Measurements from ENCODE around the gene DPPA2. TPM values are rescaled to one million over a fixed set of nuclear protein-coding genes. Genes with fewer than 3 reads are reported as not detected.

The DPPA2 gene
- total RNA-seq, 4 donors from 2014 or later, result not detected

GRCh38 chr3:109325657-109326056, 9.3 kb upstream of the DPPA2 start:
- intact Hi-C loops (cut with DNase I), result no loop called here
- Histone ChIP-seq H3K9me3 (no peaks in the 10 kb centered on the region), H3K4me1 (no peaks in the 10 kb centered on the region), H3K36me3 (no peaks in the 10 kb centered on the region), H3K27ac (no peak overlapping the region), H3K4me3 (replicated peaks in 1 of 3) (no peak overlapping the region), H3K27me3 (no peaks in the 10 kb centered on the region)
- 69 to 75% methylated on average over 3 of the region's 3 CpGs for WGBS, 2 donors
- TF ChIP-seq POLR2A (IDR thresholded peaks at IDR 0.05), result no peak
- no peak for TF ChIP-seq CTCF (IDR thresholded peaks at IDR 0.05)
- no peak for DNase-seq

- no peaks in the 10 kb centered on the region for H3K9me3 ChIP-seq
- WGBS, 2 donors, result 84 to 85% methylated on average over 4 to 5 of the region's 5 CpGs
- H3K27ac ChIP-seq, result no peak overlapping the region
- H3K4me1 ChIP-seq, result no peaks in the 10 kb centered on the region
- H3K36me3 ChIP-seq, result no peaks in the 10 kb centered on the region
- H3K27me3 ChIP-seq, result no peaks in the 10 kb centered on the region
- H3K4me3 ChIP-seq (replicated peaks in 1 of 3), result no peak overlapping the region
- TF ChIP-seq CTCF (IDR thresholded peaks at IDR 0.05) (no peak), POLR2A (IDR thresholded peaks at IDR 0.05) (no peak)
- no peak for DNase-seq
- intact Hi-C loops (cut with DNase I), result no loop called here
These were observed 8.8 kb upstream of the DPPA2 start for GRCh38 chr3:109325109-109325508.

GRCh38 chr3:109313061-109313460, 3.3 kb downstream of the DPPA2 start:
- Histone ChIP-seq H3K36me3 (no peaks in the 10 kb centered on the region), H3K4me3 (replicated peaks in 1 of 3) (no peak overlapping the region), H3K4me1 (no peaks in the 10 kb centered on the region), H3K27ac (no peak overlapping the region), H3K9me3 (no peaks in the 10 kb centered on the region), H3K27me3 (no peaks in the 10 kb centered on the region)
- WGBS, 2 donors, result 71% methylated on average over 1 of the region's 1 CpG
- intact Hi-C loops (cut with DNase I), result no loop called here
- no peak for DNase-seq
- no peak for TF ChIP-seq POLR2A (IDR thresholded peaks at IDR 0.05)

- no peaks in the 10 kb centered on the region for H3K27me3 ChIP-seq
- intact Hi-C loops (cut with DNase I), result no loop called here
- no peaks in the 10 kb centered on the region for H3K4me1 ChIP-seq
- 83 to 88% methylated on average over 2 of the region's 2 CpGs for WGBS, 2 donors
- no peak overlapping the region for H3K27ac ChIP-seq
- TF ChIP-seq CTCF (IDR thresholded peaks at IDR 0.05), result no peak
- no peak for DNase-seq
- H3K9me3 ChIP-seq, result no peaks in the 10 kb centered on the region
- H3K36me3 ChIP-seq, result no peaks in the 10 kb centered on the region
- H3K4me3 ChIP-seq (replicated peaks in 1 of 3), result no peak overlapping the region
These were observed 18.8 kb downstream of the DPPA2 start for GRCh38 chr3:109297496-109297895.

DNA sequence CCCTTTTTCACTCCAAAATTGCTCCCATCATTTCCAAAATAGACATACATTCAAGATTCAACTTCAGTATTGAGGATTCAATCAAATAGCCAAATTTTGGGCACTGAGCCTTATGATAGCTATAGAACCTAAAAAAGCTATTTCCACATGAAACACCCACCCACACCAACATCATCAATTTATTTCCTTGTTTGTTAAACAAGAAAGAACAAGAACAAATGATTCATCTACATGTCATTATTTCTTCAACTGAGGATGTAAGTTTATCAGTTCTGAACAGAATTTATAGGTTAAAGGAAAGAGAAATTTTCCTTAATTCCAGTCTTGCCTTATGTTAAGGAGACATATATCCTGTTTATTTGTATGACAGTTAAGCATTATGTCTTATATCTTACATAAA, 32.2 kb downstream of the DPPA2 start:
- H3K9me3 ChIP-seq, result no peaks in the 10 kb centered on the region
- no peaks in the 10 kb centered on the region for H3K4me1 ChIP-seq
- no peaks in the 10 kb centered on the region for H3K36me3 ChIP-seq
- no peak overlapping the region for H3K27ac ChIP-seq
- intact Hi-C loops (cut with DNase I), result no loop called here
- TF ChIP-seq CTCF (IDR thresholded peaks at IDR 0.05) (no peak), POLR2A (IDR thresholded peaks at IDR 0.05) (no peak)
- DNase-seq, result no peak
- no peak overlapping the region for H3K4me3 ChIP-seq (replicated peaks in 1 of 3)
- H3K27me3 ChIP-seq, result no peaks in the 10 kb centered on the region

DNA sequence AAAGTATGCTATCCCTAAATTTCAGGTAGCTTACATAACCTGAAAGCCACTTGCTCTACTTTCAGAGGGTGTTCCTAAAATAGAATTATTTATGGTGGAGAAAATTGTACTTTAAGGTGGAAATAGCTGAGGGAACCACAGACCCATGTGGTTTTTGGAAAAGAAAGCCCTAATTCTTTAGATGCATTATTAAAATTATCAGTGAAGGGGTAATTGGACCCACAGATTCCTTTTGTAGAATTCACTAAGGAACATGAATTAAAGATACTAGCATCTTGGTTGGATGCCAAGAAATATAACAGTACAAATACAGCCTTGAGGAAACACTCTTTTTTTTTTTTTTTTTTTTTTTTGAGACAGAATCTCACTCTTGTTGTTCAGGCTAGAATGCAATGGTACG, 37.8 kb downstream of the DPPA2 start:
- no peak for DNase-seq
- no peaks in the 10 kb centered on the region for H3K9me3 ChIP-seq
- intact Hi-C loops (cut with DNase I), result no loop called here
- TF ChIP-seq POLR2A (IDR thresholded peaks at IDR 0.05) (no peak), CTCF (IDR thresholded peaks at IDR 0.05) (no peak)
- no peak overlapping the region for H3K4me3 ChIP-seq (replicated peaks in 1 of 3)
- no peaks in the 10 kb centered on the region for H3K4me1 ChIP-seq
- H3K27ac ChIP-seq, result no peak overlapping the region
- 72 to 84% methylated on average over 1 of the region's 1 CpG for WGBS, 2 donors
- H3K27me3 ChIP-seq, result no peaks in the 10 kb centered on the region
- H3K36me3 ChIP-seq, result no peaks in the 10 kb centered on the region

All from thyroid gland (tissue), 4 donors.